ENCODE data around the gene RPS6KA3. TPM values are rescaled to one million over a fixed set of nuclear protein-coding genes. Genes with fewer than 3 reads are reported as not detected.

The RPS6KA3 gene
- total RNA-seq, 1 donor: 58.1 TPM

DNA sequence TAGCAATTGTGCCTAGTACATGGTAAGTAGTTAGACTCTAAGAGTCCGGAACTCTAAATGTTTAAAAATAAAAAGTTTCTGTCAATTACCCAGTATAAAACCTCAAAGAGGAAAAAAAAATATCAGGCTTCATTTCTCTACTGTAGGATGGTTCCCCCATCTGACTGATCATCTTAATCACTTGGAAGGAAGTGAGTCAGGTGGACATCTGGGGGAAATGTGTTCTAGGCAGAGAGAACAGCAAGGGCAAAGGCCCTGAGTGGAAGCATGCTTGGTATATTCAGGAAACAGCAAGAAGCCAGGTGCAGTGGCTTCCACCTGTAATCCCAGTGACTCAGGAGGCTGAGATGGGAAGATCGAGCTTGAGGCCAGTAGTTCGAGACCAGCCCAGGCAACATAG is 122.2 kb downstream of the RPS6KA3 start:
- TF ChIP-seq, protein P1, sequence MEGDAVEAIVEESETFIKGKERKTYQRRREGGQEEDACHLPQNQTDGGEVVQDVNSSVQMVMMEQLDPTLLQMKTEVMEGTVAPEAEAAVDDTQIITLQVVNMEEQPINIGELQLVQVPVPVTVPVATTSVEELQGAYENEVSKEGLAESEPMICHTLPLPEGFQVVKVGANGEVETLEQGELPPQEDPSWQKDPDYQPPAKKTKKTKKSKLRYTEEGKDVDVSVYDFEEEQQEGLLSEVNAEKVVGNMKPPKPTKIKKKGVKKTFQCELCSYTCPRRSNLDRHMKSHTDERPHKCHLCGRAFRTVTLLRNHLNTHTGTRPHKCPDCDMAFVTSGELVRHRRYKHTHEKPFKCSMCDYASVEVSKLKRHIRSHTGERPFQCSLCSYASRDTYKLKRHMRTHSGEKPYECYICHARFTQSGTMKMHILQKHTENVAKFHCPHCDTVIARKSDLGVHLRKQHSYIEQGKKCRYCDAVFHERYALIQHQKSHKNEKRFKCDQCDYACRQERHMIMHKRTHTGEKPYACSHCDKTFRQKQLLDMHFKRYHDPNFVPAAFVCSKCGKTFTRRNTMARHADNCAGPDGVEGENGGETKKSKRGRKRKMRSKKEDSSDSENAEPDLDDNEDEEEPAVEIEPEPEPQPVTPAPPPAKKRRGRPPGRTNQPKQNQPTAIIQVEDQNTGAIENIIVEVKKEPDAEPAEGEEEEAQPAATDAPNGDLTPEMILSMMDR (IDR thresholded peaks at IDR 0.05; ENCODE audit: insufficient read depth, low read length): no peak
- DNase-seq (ENCODE audit: low read depth): no peak

DNA sequence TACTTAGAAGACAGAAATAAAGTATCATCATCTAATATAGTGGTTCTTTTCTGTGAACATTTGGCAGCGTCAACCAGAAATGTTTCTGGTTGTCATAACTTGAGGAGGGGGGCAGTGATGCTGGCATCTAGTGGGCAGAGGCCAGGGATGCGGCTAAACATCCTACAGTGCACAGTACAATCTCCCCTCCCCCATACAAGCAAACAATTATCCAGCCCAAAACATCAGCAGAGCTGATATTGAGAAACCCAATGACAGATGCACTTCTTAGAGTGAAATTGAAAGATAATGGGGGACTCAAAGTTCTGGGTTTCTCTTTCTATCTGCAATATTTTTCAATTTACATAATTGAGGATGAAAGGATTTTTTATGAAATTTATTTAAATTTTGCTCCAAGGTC is 123.1 kb downstream of the RPS6KA3 start:
- no peak overlapping the region for H3K4me3 ChIP-seq (ENCODE audit: low read depth, low read length)
- TF ChIP-seq, protein P1 (IDR thresholded peaks at IDR 0.05; ENCODE audit: insufficient read depth, low read length): no peak
- DNase-seq (ENCODE audit: low read depth): no peak

More for the DNA sequence above, 122.2 kb downstream of the RPS6KA3 start:
- H3K4me3 ChIP-seq (ENCODE audit: low read depth, low read length): no peak overlapping the region

DNA sequence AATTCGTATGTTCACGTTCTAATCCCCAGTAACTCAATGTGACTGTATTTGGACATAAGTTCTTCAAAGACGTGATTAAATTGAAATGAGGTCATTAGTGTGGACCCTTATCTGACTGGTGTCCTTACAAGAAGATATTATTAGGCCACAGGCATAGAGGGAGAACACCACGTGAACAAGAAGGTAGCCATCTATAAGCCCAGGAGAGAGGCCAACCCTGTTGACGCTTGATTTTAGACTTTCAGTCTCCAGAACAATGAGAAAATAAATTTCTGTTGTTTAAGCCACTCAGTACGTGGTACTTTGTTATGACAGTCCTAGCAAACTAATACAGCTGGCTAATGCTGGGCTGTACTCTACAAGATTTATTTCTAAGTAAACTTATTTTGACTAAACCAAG is 123.6 kb downstream of the RPS6KA3 start:
- TF ChIP-seq, protein P1 (IDR thresholded peaks at IDR 0.05; ENCODE audit: insufficient read depth, low read length): no peak
- no peak for DNase-seq (ENCODE audit: low read depth)
- no peak overlapping the region for H3K4me3 ChIP-seq (ENCODE audit: low read depth, low read length)

DNA sequence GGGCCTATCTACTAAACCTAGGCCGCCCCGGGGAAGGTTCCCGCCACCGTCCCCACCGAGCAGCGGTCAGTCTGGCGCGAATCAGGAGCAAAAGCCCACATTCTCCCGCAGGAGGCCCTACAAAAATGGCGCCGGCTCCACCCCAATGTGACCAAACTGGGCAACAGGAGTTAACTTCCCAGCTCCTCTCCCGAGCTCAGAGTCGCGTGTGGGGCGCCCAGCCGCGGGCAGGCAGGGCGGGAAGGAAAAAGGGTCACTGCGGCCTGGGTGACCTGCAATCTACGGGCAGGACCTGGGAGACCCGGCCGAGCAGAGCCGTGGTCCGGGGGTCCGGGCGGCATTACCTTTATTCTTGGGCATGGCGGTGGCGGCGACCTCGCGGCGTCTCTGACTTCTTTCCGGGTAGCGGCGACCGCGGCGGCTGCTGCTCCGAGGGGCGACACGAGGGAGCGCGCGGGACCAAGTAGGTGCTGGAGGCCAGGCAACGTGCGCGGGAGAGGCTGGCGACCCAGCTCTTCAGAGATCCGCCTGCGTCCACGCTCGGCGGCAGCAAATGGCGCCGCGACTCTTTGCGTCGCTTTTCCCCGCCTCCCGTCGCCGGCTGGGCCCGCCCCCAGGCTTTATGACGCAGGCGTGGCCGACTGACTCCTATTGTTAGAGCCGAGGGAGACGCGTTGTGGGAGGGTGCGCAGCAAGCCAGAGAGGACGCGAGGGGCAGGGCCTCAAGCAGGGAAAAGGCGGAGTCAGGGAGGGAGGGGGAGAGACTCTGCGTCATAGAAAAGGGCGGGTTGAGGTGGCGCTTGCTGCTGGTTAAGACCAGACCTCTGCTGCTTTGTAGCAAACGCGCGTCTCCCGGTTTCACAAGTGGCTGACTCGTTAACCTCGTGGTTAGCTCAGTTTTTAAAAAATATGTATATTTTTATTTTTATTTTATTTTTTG is 125.2 kb downstream of the RPS6KA3 start, which contains the start of gene EIF1AX:
Gene EIF1AX, minus strand, starts transcription at position 558 of the 940 bp plus-strand sequence. Its CDS starts 198 bp downstream, at position 360.
- peak within 1 kb of the TSS; percentile 92 for H3K4me3 ChIP-seq (ENCODE audit: low read depth, low read length)
- TF ChIP-seq, protein P1 (IDR thresholded peaks at IDR 0.05; ENCODE audit: insufficient read depth, low read length): no peak
- peak; percentile 99 for DNase-seq (ENCODE audit: low read depth)

DNA sequence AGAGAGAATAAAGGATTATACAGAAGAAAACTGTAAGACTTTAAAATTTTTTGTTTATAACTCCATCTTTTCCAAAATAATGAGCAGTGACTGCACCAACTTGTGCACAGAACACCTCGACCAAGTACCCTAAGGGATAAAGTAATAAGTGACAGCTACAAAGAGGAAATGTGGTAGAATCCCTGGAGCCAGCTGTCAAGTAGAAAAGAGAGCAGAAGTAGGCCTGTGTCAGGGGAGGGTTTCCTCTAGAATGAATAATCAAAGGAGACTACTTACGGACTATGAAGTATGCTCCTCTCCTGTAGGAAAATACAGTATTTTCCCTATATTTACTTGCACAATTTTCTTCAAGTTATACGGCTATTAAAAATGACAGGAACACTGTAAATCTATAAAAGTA is 126.3 kb downstream of the RPS6KA3 start:
- H3K4me3 ChIP-seq (ENCODE audit: low read depth, low read length): peak overlapping the region; percentile 92
- DNase-seq (ENCODE audit: low read depth): no peak
- TF ChIP-seq, protein P1 (IDR thresholded peaks at IDR 0.05; ENCODE audit: insufficient read depth, low read length): no peak

DNA sequence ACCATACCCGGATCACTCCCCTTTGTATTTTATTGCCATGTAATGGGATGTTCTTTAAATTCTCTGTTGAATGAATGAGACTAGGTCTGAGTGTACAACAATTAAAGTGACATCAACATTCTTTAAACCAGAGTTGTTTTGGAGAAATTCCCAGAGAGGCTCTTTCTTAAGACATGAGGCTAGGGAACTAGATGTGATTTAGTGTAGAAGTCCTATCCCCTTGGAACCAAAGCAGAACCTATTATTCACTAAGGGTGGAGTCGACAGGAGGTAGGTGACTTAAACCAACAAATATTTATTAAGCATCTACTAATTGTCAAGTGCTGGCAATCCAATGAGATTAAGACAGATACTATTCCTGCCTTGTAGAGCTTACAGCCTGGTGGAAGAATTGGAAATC is 126.7 kb downstream of the RPS6KA3 start:
- H3K4me3 ChIP-seq (ENCODE audit: low read depth, low read length): peak overlapping the region; percentile 92
- peak; percentile 75 for DNase-seq (ENCODE audit: low read depth)
- TF ChIP-seq, protein P1 (IDR thresholded peaks at IDR 0.05; ENCODE audit: insufficient read depth, low read length): no peak

All from fibroblast of the aortic adventitia (primary cell).